ENCODE results near the gene AP1M2. TPM values are rescaled to one million over a fixed set of nuclear protein-coding genes. Genes with fewer than 3 reads are reported as not detected.
A peak's percentile ranks its signal among the peaks of the same experiment; 100 is the strongest.

Gene AP1M2
- total RNA-seq, 1 experiment from 2014 or later, result 127 TPM

- ChIA-PET POLR2A (no interaction called here), CTCF (interaction anchor here (0.6 to 1.1 kb wide), 3 partner anchors 43 to 324 kb away, joined by 3 read pairs; no protein-coding TSS in a partner anchor)
- no peaks in the 10 kb centered on the region for H3K9me3 Mint-ChIP-seq
- peaks cover 9% of the 10 kb centered on the region for H3K27me3 Mint-ChIP-seq (ENCODE audit: low read depth)
- ATAC-seq, result no peak
- no peak for DNase-seq (ENCODE audit: low spot score)
- no peaks in the 10 kb centered on the region for H3K36me3 Mint-ChIP-seq
- peaks cover 2% of the 10 kb centered on the region; the same call in 1 of the 2 replicates for H3K4me1 Mint-ChIP-seq
- H3K4me3 Mint-ChIP-seq, result no peak overlapping the region
- no peak overlapping the region for H3K27ac Mint-ChIP-seq
- TF ChIP-seq ZNF532 (CRISPR knock-in tag; IDR thresholded peaks at IDR 0.05; ENCODE audit: borderline replicate concordance) (no peak), EMX1 (CRISPR knock-in tag; IDR thresholded peaks at IDR 0.05) (no peak), ESRRA (CRISPR knock-in tag; IDR thresholded peaks at IDR 0.05; ENCODE audit: borderline replicate concordance) (no peak), ZNF121 (CRISPR knock-in tag; IDR thresholded peaks at IDR 0.05) (0 out of 2 replicates have a peak, but pooled peaks have one; percentile 2)
Observed at GRCh38 chr19:10538204-10538983, 48.7 kb downstream of the AP1M2 start.

- peaks cover 2% of the 10 kb centered on the region for H3K9me3 Mint-ChIP-seq
- no peak overlapping the region for H3K27ac Mint-ChIP-seq
- H3K27me3 Mint-ChIP-seq (ENCODE audit: low read depth), result peaks cover 12% of the 10 kb centered on the region
- ATAC-seq (no peak), DNase-seq (ENCODE audit: low spot score) (no peak)
- no peaks in the 10 kb centered on the region for H3K4me1 Mint-ChIP-seq
- TF ChIP-seq E2F1 (CRISPR knock-in tag; IDR thresholded peaks at IDR 0.05) (no peak), GABPB1 (CRISPR knock-in tag; IDR thresholded peaks at IDR 0.05) (no peak)
- ChIA-PET CTCF (interaction anchor here (0.6 kb wide), 2 partner anchors 180 to 325 kb away, joined by 3 read pairs; no protein-coding TSS in a partner anchor), POLR2A (interaction anchor here (0.6 kb wide), 2 partner anchors 67 to 106 kb away, joined by 3 to 5 read pairs; no protein-coding TSS in a partner anchor)
- no peak overlapping the region for H3K4me3 Mint-ChIP-seq
- no peaks in the 10 kb centered on the region for H3K36me3 Mint-ChIP-seq
Observed at GRCh38 chr19:10537668-10538067, 49.4 kb downstream of the AP1M2 start.

- no peak for ATAC-seq
- ChIA-PET POLR2A (no interaction called here), CTCF (interaction anchor here (0.6 to 1.9 kb wide), 9 partner anchors 18 to 182 kb away, joined by 3 to 8 read pairs (median 4); partner anchors contain the start of genes CDC37, DNM2 and S1PR5)
- no peak overlapping the region; the same call in 1 of the 2 replicates for H3K27ac Mint-ChIP-seq
- DNase-seq (ENCODE audit: low spot score), result no peak
- H3K27me3 Mint-ChIP-seq (ENCODE audit: low read depth), result peaks cover 17% of the 10 kb centered on the region
- no peaks in the 10 kb centered on the region for H3K36me3 Mint-ChIP-seq
- TF ChIP-seq ZSCAN18 (CRISPR knock-in tag; IDR thresholded peaks at IDR 0.05), result no peak
- TF ChIP-seq TEAD1 (CRISPR knock-in tag; IDR thresholded peaks at IDR 0.05), result no peak
- TF ChIP-seq STAT6 (CRISPR knock-in tag; conservative IDR thresholded peaks at IDR 0.05; ENCODE audit: low read depth), result no peak
- no peak for TF ChIP-seq MAX (CRISPR knock-in tag; IDR thresholded peaks at IDR 0.05)
- peaks cover 7% of the 10 kb centered on the region for H3K9me3 Mint-ChIP-seq
- no peak overlapping the region for H3K4me3 Mint-ChIP-seq
- no peaks in the 10 kb centered on the region for H3K4me1 Mint-ChIP-seq
Observed at GRCh38 chr19:10535613-10536012, 51.5 kb downstream of the AP1M2 start.

Data from WTC11 (cell line).